Caco-2 (cell line): ENCODE data around the gene TRIM8. TPM values are rescaled to one million over a fixed set of nuclear protein-coding genes. Genes with fewer than 3 reads are reported as not detected.

ENCODE experiments used
- BruUV-seq: library from RNA; stranded (reverse); fragments of 400-500 nt; replicated peaks from 2 replicates; lab custom pipeline; 2021; lab: Mats Ljungman, UMichigan
- CTCF ChIA-PET: fragments of 300-600 bp; sonication (Branson Sonifier 250); formaldehyde crosslinking; loops from one replicate; lab custom pipeline; 2022; ENCODE audit warnings: antibody characterized with exemption; lab: Charles Lee
- POLR2A ChIA-PET: fragments of 300-600 bp; sonication (Branson Sonifier 250); formaldehyde crosslinking; loops from one replicate; lab custom pipeline; 2022; ENCODE audit warnings: antibody characterized with exemption; lab: Charles Lee
- DNase-seq, 2 experiments: peaks; one replicate each; pipeline versions ENCODE4 v3.0.0 to v3.0.0-alpha.2; 2020 to 2022
- H3K27me3 ChIP-seq: replicated peaks from 2 replicates; pipeline ENCODE4 v1.6.0; 2011; ENCODE audit warnings: low read length; ENCODE audit not compliant: control insufficient read depth, insufficient read depth
- H3K36me3 ChIP-seq: 2 replicates; pipeline ENCODE4 v1.5.1; 2011; ENCODE audit warnings: low read length; ENCODE audit not compliant: control insufficient read depth, insufficient read depth
- H3K4me1 ChIP-seq: fragments of 250-450 bp; sonication (Bioruptor Pico); 2 replicates; pipeline ENCODE4 v1.5.1; 2020; ENCODE audit warnings: mild to moderate bottlenecking
- H3K4me3 ChIP-seq: 2 replicates; pipeline ENCODE4 v1.5.1; 2011; ENCODE audit warnings: low read depth, mild to moderate bottlenecking, control low read depth, low read length
- H3K9me3 ChIP-seq: fragments of 250-450 bp; sonication (Bioruptor Pico); 2 replicates; pipeline ENCODE4 v1.5.1; 2020; ENCODE audit warnings: mild to moderate bottlenecking, moderate library complexity
- H3K27ac Mint-ChIP-seq: one replicate; pipeline ENCODE4 v1.8.0; 2022; ENCODE audit warnings: mixed read lengths; ENCODE audit not compliant: unreplicated experiment
- H3K27me3 Mint-ChIP-seq: one replicate; pipeline ENCODE4 v1.8.0; 2022; ENCODE audit warnings: mixed read lengths; ENCODE audit not compliant: insufficient read depth, unreplicated experiment
- H3K36me3 Mint-ChIP-seq: one replicate; pipeline ENCODE4 v1.8.0; 2022; ENCODE audit warnings: mild to moderate bottlenecking, mixed read lengths; ENCODE audit not compliant: insufficient read depth, unreplicated experiment
- H3K4me1 Mint-ChIP-seq: one replicate; pipeline ENCODE4 v1.8.0; 2022; ENCODE audit warnings: low read depth, mixed read lengths; ENCODE audit not compliant: unreplicated experiment
- H3K4me3 Mint-ChIP-seq: one replicate; pipeline ENCODE4 v1.8.0; 2022; ENCODE audit warnings: mild to moderate bottlenecking, moderate library complexity, mixed read lengths; ENCODE audit not compliant: unreplicated experiment
- H3K9me3 Mint-ChIP-seq: one replicate; pipeline ENCODE4 v1.8.0; 2022; ENCODE audit warnings: mixed read lengths; ENCODE audit not compliant: unreplicated experiment
- intact Hi-C: fragments of 100-400 bp; cut with micrococcal nuclease; formaldehyde crosslinking; loops from one replicate; pipeline ENCODE4 v1.10.0; 2022; ENCODE audit not compliant: unreplicated experiment
- total RNA-seq: library from RNA; stranded (reverse); gene quantifications from 2 replicates; pipeline ENCODE4 v1.2.3, GENCODE V29; 2022
- TF ChIP-seq, protein P1 (sequence below), 2 experiments: fragments of 200-600 bp in 1 of 2; IDR thresholded peaks; 1 replicate in 1 of 2; 2 replicates in 1 of 2; pipeline versions ENCODE4 v1.5.1 to v1.8.0; 2011 to 2022; ENCODE audit warnings: antibody characterized with exemption in 1 of 2, control low read depth in 1 of 2, inconsistent platforms in 1 of 2, low read depth in 1 of 2, low read length in 1 of 2, mild to moderate bottlenecking in 1 of 2, moderate library complexity in 1 of 2; ENCODE audit not compliant: insufficient read depth in 1 of 2, severe bottlenecking in 1 of 2, unreplicated experiment in 1 of 2

The TRIM8 gene
- total RNA-seq, 1 experiment from 2014 or later = 40.9 TPM

DNA sequence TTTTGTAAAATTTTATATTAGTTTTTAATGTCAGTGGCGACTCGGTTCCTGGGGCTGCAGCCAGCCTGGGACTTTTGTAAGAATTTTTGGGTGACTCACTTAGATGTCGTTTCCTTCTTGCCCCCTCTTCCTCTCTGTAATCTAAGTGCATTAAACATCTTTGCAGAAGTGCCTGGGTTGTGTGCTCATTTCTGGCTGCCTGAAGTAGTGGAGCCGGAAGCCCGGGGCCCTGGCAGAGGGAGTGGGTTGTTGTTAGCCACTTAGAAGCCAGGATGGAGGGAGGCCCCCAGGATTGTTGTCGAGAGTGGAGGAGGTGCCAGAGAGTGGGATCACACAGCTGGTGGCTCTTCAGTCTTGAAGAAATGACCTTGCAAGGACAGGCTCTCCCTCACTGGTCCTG is 11.0 kb upstream of the TRIM8 start:
- Histone ChIP-seq H3K4me3 (no peak overlapping the region), H3K36me3 (no peaks in the 10 kb centered on the region), H3K4me1 (peaks cover 35% of the 10 kb centered on the region), H3K27me3 (no peaks in the 10 kb centered on the region), H3K9me3 (no peaks in the 10 kb centered on the region)
- Mint-ChIP-seq H3K9me3 (no peaks in the 10 kb centered on the region), H3K4me3 (no peak overlapping the region), H3K4me1 (peaks cover 39% of the 10 kb centered on the region), H3K36me3 (peaks cover 5% of the 10 kb centered on the region), H3K27me3 (no peaks in the 10 kb centered on the region), H3K27ac (no peak overlapping the region)
- ChIA-PET CTCF (no interaction called here), POLR2A (no interaction called here)
- no peak for DNase-seq
- intact Hi-C loops = no loop called here
- TF ChIP-seq, protein P1, sequence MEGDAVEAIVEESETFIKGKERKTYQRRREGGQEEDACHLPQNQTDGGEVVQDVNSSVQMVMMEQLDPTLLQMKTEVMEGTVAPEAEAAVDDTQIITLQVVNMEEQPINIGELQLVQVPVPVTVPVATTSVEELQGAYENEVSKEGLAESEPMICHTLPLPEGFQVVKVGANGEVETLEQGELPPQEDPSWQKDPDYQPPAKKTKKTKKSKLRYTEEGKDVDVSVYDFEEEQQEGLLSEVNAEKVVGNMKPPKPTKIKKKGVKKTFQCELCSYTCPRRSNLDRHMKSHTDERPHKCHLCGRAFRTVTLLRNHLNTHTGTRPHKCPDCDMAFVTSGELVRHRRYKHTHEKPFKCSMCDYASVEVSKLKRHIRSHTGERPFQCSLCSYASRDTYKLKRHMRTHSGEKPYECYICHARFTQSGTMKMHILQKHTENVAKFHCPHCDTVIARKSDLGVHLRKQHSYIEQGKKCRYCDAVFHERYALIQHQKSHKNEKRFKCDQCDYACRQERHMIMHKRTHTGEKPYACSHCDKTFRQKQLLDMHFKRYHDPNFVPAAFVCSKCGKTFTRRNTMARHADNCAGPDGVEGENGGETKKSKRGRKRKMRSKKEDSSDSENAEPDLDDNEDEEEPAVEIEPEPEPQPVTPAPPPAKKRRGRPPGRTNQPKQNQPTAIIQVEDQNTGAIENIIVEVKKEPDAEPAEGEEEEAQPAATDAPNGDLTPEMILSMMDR (IDR thresholded peaks at IDR 0.05; ENCODE audit: insufficient read depth in 1 of 2, low read depth in 1 of 2, low read length in 1 of 2, severe bottlenecking in 1 of 2, unreplicated experiment in 1 of 2) = no peak
- BruUV-seq = no TSS peak

DNA sequence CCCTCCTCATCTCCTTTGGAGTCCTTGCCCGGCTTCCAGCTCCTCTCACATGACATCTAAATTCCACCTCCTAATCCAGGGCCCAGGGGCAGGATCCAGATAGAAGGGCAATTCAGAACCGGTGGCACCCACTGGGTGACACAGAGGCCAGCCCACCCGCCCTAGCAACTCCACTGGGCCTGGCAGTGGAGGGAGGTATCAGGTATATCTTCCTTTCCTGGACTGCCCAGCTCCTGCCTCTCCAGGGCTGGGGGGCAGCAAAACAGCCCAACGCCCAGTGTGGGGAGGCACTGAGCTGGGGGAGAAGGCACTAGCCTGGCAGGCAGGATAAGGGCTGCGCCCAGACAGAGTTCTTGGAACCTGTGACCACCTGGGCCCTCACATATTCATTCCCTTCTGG is 10.4 kb upstream of the TRIM8 start:
- H3K27me3 ChIP-seq = no peaks in the 10 kb centered on the region
- no peak overlapping the region for H3K27ac Mint-ChIP-seq
- H3K4me1 Mint-ChIP-seq = peaks cover 37% of the 10 kb centered on the region
- H3K4me3 Mint-ChIP-seq = no peak overlapping the region
- DNase-seq = no peak
- intact Hi-C loops = no loop called here
- peaks cover 5% of the 10 kb centered on the region for H3K36me3 Mint-ChIP-seq
- H3K27me3 Mint-ChIP-seq = no peaks in the 10 kb centered on the region
- ChIA-PET POLR2A (no interaction called here), CTCF (no interaction called here)
- H3K4me3 ChIP-seq = no peak overlapping the region
- no peaks in the 10 kb centered on the region for H3K36me3 ChIP-seq
- TF ChIP-seq, protein P1 (IDR thresholded peaks at IDR 0.05; ENCODE audit: insufficient read depth in 1 of 2, low read depth in 1 of 2, low read length in 1 of 2, severe bottlenecking in 1 of 2, unreplicated experiment in 1 of 2) = no peak
- H3K4me1 ChIP-seq = peaks cover 29% of the 10 kb centered on the region
- H3K9me3 ChIP-seq = no peaks in the 10 kb centered on the region
- H3K9me3 Mint-ChIP-seq = no peaks in the 10 kb centered on the region
- BruUV-seq = no TSS peak

- H3K9me3 Mint-ChIP-seq = no peaks in the 10 kb centered on the region
- no TSS peak for BruUV-seq
- intact Hi-C loops = no loop called here
- no peak overlapping the region for H3K27ac Mint-ChIP-seq
- peaks cover 29% of the 10 kb centered on the region for H3K4me1 Mint-ChIP-seq
- ChIA-PET POLR2A (no interaction called here), CTCF (no interaction called here)
- no peak overlapping the region for H3K4me3 ChIP-seq
- H3K4me3 Mint-ChIP-seq = no peak overlapping the region
- H3K27me3 Mint-ChIP-seq = no peaks in the 10 kb centered on the region
- H3K27me3 ChIP-seq = no peaks in the 10 kb centered on the region
- H3K36me3 ChIP-seq = no peaks in the 10 kb centered on the region
- TF ChIP-seq, protein P1 (IDR thresholded peaks at IDR 0.05; ENCODE audit: insufficient read depth in 1 of 2, low read depth in 1 of 2, low read length in 1 of 2, severe bottlenecking in 1 of 2, unreplicated experiment in 1 of 2) = no peak
- H3K36me3 Mint-ChIP-seq = peaks cover under 1% of the 10 kb centered on the region
- no peak for DNase-seq
- peaks cover 21% of the 10 kb centered on the region for H3K4me1 ChIP-seq
- H3K9me3 ChIP-seq = no peaks in the 10 kb centered on the region
These were observed 9.6 kb upstream of the TRIM8 start for GRCh38 chr10:102634686-102635085.
